NT2/D1 (cell line): ENCODE results near the gene SPTBN5.

ENCODE experiments used
- DNase-seq: peaks from one replicate; pipeline ENCODE4 v3.0.0-alpha.2; 2011; ENCODE audit warnings: low read depth, low spot score
- H3K27me3 ChIP-seq: 2 replicates; pipeline ENCODE4 v1.6.0; 2011; ENCODE audit warnings: mild to moderate bottlenecking; ENCODE audit not compliant: insufficient read length, insufficient read depth
- H3K36me3 ChIP-seq: 2 replicates; pipeline ENCODE4 v1.6.1; 2011; ENCODE audit warnings: mild to moderate bottlenecking, low read length, mixed read lengths; ENCODE audit not compliant: insufficient read depth, insufficient read length
- H3K4me1 ChIP-seq: 2 replicates; pipeline ENCODE4 v1.5.1; 2011; ENCODE audit not compliant: insufficient read depth, insufficient read length
- H3K4me3 ChIP-seq: 2 replicates; pipeline ENCODE4 v1.5.1; 2011; ENCODE audit warnings: low read depth; ENCODE audit not compliant: insufficient read length
- H3K9ac ChIP-seq: 2 replicates; pipeline ENCODE4 v1.6.0; 2011; ENCODE audit warnings: low read depth; ENCODE audit not compliant: insufficient read length
- H3K9me3 ChIP-seq: 2 replicates; pipeline ENCODE4 v1.5.1; 2011; ENCODE audit warnings: mild to moderate bottlenecking, low read length; ENCODE audit not compliant: insufficient read depth
- SUZ12 ChIP-seq: IDR thresholded peaks from 2 replicates; pipeline ENCODE4 v1.6.1; 2011; ENCODE audit not compliant: insufficient read length, insufficient read depth; ENCODE audit errors: extremely low read depth
- YY1 ChIP-seq: IDR thresholded peaks from 2 replicates; pipeline ENCODE4 v1.6.1; 2011; ENCODE audit not compliant: insufficient read length, insufficient read depth
- ZNF274 ChIP-seq: IDR thresholded peaks from 2 replicates; pipeline ENCODE4 v1.6.1; 2011; ENCODE audit warnings: mild to moderate bottlenecking, low read depth, low read length

The SPTBN5 gene

DNA sequence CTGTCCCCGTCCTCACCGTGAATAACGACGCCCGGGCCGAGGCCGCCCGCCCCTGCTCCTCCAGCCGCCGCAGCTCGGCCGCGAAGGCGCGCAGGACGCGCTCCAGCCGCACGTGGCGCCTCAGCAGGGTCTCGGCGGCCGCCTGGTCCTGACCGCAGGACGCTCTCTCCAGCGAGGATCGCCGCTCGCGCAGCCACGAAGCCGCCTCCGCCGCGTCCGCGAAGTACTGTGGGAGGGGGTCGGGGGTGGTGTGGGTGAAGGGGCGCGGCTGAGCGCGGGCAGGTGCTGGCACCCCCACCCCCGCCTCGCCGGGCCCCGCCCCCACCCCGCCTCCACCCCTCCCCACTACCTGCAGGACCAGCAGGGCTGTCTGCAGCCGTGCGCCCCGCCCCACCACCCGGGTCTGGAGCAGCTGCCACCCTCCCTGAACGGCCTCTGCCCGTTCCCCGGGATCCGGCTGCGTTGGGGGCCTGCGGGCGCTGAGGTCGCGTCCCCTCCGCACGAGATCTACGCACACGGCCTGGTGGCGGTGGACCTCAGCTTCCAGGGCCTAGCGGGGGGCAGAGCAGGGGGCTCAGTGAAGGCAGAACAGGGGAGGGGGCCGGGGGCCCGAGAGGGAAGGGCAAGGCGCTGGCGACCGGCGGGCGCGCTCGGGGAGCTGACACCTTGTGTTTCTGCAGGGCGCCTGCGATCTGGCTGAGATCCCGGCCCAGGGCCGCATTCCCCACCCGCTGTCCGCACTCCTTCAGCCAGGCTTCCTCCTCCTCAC lies 11.7 kb downstream of the SPTBN5 start:
- Histone ChIP-seq H3K9ac (no peak overlapping the region), H3K27me3 (no peaks in the 10 kb centered on the region), H3K4me3 (no peak overlapping the region), H3K4me1 (peaks cover under 1% of the 10 kb centered on the region), H3K9me3 (no peaks in the 10 kb centered on the region), H3K36me3 (no peaks in the 10 kb centered on the region)
- DNase-seq, result no peak
- TF ChIP-seq SUZ12 (no peak), ZNF274 (no peak), YY1 (no peak)

DNA sequence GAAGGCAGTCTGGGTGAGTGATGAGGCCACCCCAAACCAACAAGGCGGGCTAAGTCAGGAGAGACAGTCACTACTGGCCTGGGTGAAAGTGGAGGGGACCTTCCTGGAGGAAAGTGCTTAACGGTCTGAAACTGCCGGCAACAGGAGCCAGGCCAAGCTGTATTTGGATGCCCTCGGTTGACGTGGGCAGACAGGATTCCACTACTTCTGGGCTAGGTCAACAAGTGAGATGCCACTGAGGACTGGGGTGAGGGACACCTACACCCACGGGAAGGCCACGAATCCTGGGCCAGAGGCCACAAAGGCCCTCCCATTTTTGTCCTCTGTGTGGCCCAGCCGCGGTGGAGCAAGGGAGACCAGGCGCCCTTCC lies 12.3 kb downstream of the SPTBN5 start:
- Histone ChIP-seq H3K9ac (no peak overlapping the region), H3K4me3 (no peak overlapping the region), H3K27me3 (no peaks in the 10 kb centered on the region)

DNA sequence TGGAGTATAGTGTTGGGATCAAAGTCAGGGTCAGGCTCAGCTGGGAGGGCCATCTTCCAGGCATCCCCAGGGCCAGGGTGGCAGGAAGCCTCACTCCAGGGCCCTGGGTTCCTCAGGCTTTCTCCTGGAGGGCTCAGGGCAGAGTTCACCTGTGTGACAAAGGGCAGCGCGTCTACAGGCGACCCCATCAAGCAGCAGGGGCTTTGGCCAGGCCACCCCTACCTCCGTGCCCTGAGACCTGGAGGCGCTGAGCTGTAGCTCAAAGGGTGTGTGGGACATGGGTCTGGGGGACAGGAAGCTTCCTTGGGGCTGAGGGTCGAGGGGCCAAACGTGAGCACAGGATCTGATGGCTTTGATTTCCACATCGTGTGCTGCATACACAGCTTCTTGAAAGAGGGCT lies 12.8 kb downstream of the SPTBN5 start:
- no peaks in the 10 kb centered on the region for H3K9me3 ChIP-seq
- DNase-seq, result no peak
- H3K4me1 ChIP-seq, result peaks cover 4% of the 10 kb centered on the region
- TF ChIP-seq YY1 (no peak), SUZ12 (no peak), ZNF274 (no peak)
- no peak overlapping the region for H3K9ac ChIP-seq
- H3K4me3 ChIP-seq, result no peak overlapping the region
- no peaks in the 10 kb centered on the region for H3K36me3 ChIP-seq
- H3K27me3 ChIP-seq, result no peaks in the 10 kb centered on the region

More for the DNA sequence above, 12.3 kb downstream of the SPTBN5 start:
- Histone ChIP-seq H3K36me3 (no peaks in the 10 kb centered on the region), H3K9me3 (no peaks in the 10 kb centered on the region), H3K4me1 (peaks cover 4% of the 10 kb centered on the region)
- DNase-seq, result no peak
- no peak for TF ChIP-seq ZNF274
- no peak for TF ChIP-seq SUZ12
- no peak for TF ChIP-seq YY1

DNA sequence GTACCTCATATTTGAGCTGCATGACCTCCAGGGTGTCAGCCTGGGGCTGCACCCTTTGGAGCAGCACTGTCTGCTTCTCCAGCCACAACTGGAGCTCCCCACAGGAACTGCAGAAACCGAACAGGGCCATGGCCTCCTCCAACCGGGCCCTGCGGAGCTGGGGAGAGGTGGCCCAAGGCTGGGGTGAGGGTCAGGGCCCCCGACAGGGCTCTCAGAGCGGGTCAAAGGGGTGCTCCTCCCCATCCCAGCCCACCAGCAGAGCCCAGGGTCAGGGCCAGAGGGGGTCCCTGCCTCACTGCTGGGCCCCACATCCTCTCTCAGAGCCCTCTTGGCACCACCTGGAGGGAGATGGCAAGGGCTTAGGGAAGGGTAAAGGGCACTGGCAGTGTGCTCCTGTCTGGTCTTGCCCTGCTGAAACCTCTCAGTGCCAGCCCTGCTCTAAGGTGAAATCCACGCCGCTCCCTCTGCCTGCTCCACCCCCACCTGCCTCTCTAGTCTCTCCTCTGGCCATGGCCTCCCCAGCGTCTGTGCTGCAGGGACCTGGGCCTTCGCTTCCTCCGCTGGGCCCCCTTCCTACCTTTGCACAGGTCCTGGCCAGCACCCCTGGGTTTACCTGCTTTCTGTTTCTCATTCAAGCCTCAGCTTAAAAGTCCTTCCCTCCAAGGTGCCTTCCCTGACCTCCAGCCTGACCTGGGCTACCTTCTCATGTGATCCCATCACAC lies 13.5 kb downstream of the SPTBN5 start:
- H3K4me3 ChIP-seq, result no peak overlapping the region

DNA sequence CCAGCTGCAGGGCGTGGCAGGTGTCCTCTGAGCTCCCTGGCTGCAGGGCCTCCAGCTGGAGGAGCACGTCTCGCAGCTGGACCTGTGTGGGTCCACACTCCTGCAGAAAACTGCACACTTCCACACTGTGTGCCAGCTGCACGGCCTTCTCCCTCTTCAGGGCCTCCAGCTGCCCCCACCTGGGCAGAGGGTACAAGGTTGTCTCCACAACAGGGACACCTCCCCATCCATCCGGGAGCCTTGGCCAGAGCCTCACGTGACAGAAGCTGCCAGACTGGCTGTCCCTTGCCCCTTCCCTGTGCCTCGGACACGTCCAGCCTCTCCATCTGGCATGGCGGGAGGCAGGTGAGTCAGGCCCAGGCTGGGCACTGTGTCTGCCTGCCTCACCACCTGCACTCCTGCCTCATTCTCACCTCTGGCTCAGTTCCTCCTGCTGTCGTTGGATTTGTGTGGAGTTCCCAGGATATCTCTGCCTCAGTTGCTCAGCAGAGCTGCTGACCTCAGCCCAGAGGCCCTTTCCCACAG lies 14.5 kb downstream of the SPTBN5 start:
- H3K9me3 ChIP-seq, result no peaks in the 10 kb centered on the region
- TF ChIP-seq ZNF274 (no peak), YY1 (no peak), SUZ12 (no peak)
- no peak for DNase-seq
- peaks cover 4% of the 10 kb centered on the region for H3K4me1 ChIP-seq
- no peak overlapping the region for H3K9ac ChIP-seq
- H3K36me3 ChIP-seq, result no peaks in the 10 kb centered on the region
- no peak overlapping the region for H3K4me3 ChIP-seq
- H3K27me3 ChIP-seq, result no peaks in the 10 kb centered on the region

More for the DNA sequence above, 13.5 kb downstream of the SPTBN5 start:
- H3K36me3 ChIP-seq, result no peaks in the 10 kb centered on the region
- no peak overlapping the region for H3K9ac ChIP-seq
- no peaks in the 10 kb centered on the region for H3K9me3 ChIP-seq
- DNase-seq, result no peak
- H3K27me3 ChIP-seq, result no peaks in the 10 kb centered on the region
- H3K4me1 ChIP-seq, result peaks cover 4% of the 10 kb centered on the region
- no peak for TF ChIP-seq YY1
- no peak for TF ChIP-seq SUZ12
- no peak for TF ChIP-seq ZNF274

DNA sequence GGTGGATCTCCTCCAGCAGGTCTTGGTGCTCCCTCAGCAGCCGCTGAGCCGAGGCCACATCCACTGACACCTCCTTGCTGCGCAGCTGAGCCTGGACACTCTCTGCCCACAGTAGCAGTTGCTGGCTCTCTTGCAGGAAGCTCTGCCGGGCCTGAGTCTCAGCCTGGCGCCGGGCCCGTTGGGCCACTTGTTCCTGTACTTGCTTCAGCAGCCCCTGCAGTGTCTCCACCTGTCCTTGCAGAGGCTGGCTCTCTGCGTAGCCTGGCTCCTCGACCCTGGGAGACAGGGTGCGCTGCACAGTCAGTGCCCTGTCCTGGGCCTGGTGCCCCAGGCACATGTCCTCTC lies 15.5 kb downstream of the SPTBN5 start:
- TF ChIP-seq ZNF274, result no peak
- no peak for TF ChIP-seq SUZ12
- no peak for TF ChIP-seq YY1
- Histone ChIP-seq H3K4me3 (no peak overlapping the region), H3K4me1 (peaks cover 4% of the 10 kb centered on the region), H3K9ac (no peak overlapping the region), H3K27me3 (no peaks in the 10 kb centered on the region), H3K36me3 (no peaks in the 10 kb centered on the region), H3K9me3 (no peaks in the 10 kb centered on the region)
- DNase-seq, result no peak

DNA sequence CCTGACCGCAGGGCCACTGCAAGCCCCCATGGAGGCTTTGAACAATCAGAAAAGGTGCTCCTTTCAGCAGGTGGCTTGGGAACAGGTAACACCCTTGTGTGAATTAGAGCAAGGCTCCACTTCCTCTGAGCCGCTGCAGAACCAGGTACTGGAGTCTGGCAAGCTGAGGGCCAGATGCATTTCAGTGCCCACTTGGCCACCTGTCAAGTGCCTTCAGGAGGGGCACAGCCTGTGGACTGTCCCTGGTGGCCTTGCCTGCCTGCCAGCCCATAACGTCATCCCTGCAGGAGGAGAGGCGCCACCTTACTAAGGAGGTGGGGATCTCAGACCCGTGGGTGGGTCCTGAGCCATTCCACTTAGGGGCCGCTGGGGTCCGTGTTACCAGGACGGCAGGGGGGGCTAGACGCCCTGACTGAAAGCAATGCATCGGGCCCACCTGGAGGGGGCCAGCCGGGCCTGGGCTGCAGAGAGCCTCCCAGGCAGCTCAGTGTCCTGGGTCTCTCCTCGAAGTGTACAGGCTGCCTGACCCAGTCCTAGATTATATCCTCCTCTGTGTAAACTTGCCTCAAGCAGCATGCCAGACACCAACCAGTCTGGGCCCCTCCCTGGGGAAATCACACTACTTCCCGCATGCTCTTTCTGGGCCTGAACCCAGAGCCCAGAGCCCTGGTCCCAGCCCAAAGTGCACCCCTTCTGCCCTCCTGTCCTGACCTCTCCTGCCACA lies 16.1 kb downstream of the SPTBN5 start:
- Histone ChIP-seq H3K4me3 (no peak overlapping the region), H3K4me1 (peaks cover 4% of the 10 kb centered on the region), H3K27me3 (no peaks in the 10 kb centered on the region), H3K36me3 (no peaks in the 10 kb centered on the region), H3K9me3 (no peaks in the 10 kb centered on the region), H3K9ac (no peak overlapping the region)
- no peak for DNase-seq
- TF ChIP-seq SUZ12 (no peak), ZNF274 (no peak), YY1 (no peak)
